ENCODE data around the gene EHF.

GRCh38 chr11:34669458-34669857 lies 48.6 kb downstream of the EHF start:
- no peak for TF ChIP-seq CTCF (IDR thresholded peaks at IDR 0.05)
- TF ChIP-seq ZFX (IDR thresholded peaks at IDR 0.05; ENCODE audit: borderline replicate concordance): no peak

Data from 22Rv1 (cell line).